IMR-90 (cell line): Measurements from ENCODE around the gene LRRC8C. TPM values are rescaled to one million over a fixed set of nuclear protein-coding genes. Genes with fewer than 3 reads are reported as not detected.
A peak's percentile ranks its signal among the peaks of the same experiment; 100 is the strongest.

ENCODE experiments used
- ATAC-seq: fragments of 200-7000 bp; cut with Tn5 transposase; 2 replicates; pipeline ENCODE4 v1.9.1; 2020; ENCODE audit warnings: low read depth, mild to moderate bottlenecking, moderate library complexity
- BruUV-seq: library from RNA; stranded (reverse); fragments of 400-500 nt; replicated peaks from 2 replicates; lab custom pipeline; 2021; lab: Mats Ljungman, UMichigan
- CTCF ChIA-PET: fragments of 300-600 bp; formaldehyde crosslinking; extraction: SDS; loops from one replicate; lab custom pipeline; 2021; ENCODE audit warnings: antibody characterized with exemption; lab: Yijun Ruan, JAX
- POLR2A ChIA-PET: fragments of 300-600 bp; sonication (Branson Sonifier 250); formaldehyde crosslinking; loops from one replicate; lab custom pipeline; 2022; ENCODE audit warnings: antibody characterized with exemption; ENCODE audit not compliant: unreplicated experiment; lab: Charles Lee
- DNase-seq: peaks from one replicate; pipeline ENCODE4 v3.0.0; 2013
- H2AFZ ChIP-seq: replicated peaks from 2 replicates; pipeline ENCODE3; 2013; ENCODE audit warnings: low read length, mild to moderate bottlenecking; ENCODE audit not compliant: poor library complexity
- H2AK5ac ChIP-seq: 2 replicates; pipeline ENCODE4 v1.6.1; 2013; ENCODE audit warnings: low read depth, low read length, inconsistent platforms
- H2AK9ac ChIP-seq: replicated peaks from 2 replicates; pipeline ENCODE3; 2013; ENCODE audit warnings: mild to moderate bottlenecking, low read depth, low read length, moderate library complexity; ENCODE audit not compliant: poor library complexity
- H2BK120ac ChIP-seq: 2 replicates; pipeline ENCODE4 v1.6.1; 2013; ENCODE audit warnings: low read depth, low read length, inconsistent platforms
- H2BK15ac ChIP-seq: 3 replicates; pipeline ENCODE4 v1.6.1; 2013; ENCODE audit warnings: low read depth, low read length, inconsistent platforms
- H2BK20ac ChIP-seq: 2 replicates; pipeline ENCODE4 v1.6.1; 2013; ENCODE audit warnings: low read depth, mild to moderate bottlenecking, inconsistent platforms, low read length, moderate library complexity
- H2BK5ac ChIP-seq: 2 replicates; pipeline ENCODE4 v1.6.1; 2013; ENCODE audit warnings: mild to moderate bottlenecking, low read depth, low read length, inconsistent platforms; ENCODE audit not compliant: poor library complexity, severe bottlenecking
- H3K14ac ChIP-seq: replicated peaks from 2 replicates; pipeline ENCODE4 v1.6.1; 2013; ENCODE audit warnings: low read depth, low read length, inconsistent platforms
- H3K18ac ChIP-seq: 2 replicates; pipeline ENCODE4 v1.6.1; 2013; ENCODE audit warnings: low read depth, low read length, control low read depth
- H3K23ac ChIP-seq: 2 replicates; pipeline ENCODE4 v1.6.1; 2013; ENCODE audit warnings: low read depth, low read length, inconsistent platforms
- H3K27ac ChIP-seq: 2 replicates; pipeline ENCODE4 v1.5.1; 2013; ENCODE audit warnings: mild to moderate bottlenecking, control low read depth, low read length; ENCODE audit not compliant: insufficient read depth
- H3K27me3 ChIP-seq: 2 replicates; pipeline ENCODE4 v1.6.1; 2013; ENCODE audit warnings: low read length; ENCODE audit not compliant: control insufficient read depth, insufficient read depth
- H3K36me3 ChIP-seq: 2 replicates; pipeline ENCODE4 v1.6.1; 2013; ENCODE audit warnings: low read length, mixed read lengths; ENCODE audit not compliant: control insufficient read depth, insufficient read depth
- H3K4ac ChIP-seq: 2 replicates; pipeline ENCODE4 v1.6.1; 2013; ENCODE audit warnings: low read depth, low read length, inconsistent platforms
- H3K4me1 ChIP-seq: 2 replicates; pipeline ENCODE4 v1.6.1; 2013; ENCODE audit warnings: low read length, mixed read lengths; ENCODE audit not compliant: control insufficient read depth, insufficient read depth
- H3K4me2 ChIP-seq: 2 replicates; pipeline ENCODE4 v1.6.1; 2013; ENCODE audit warnings: low read depth, mild to moderate bottlenecking, control low read depth, low read length, moderate library complexity
- H3K4me3 ChIP-seq: 2 replicates; pipeline ENCODE4 v1.5.1; 2013; ENCODE audit warnings: low read depth, mild to moderate bottlenecking, control low read depth, low read length, moderate library complexity; ENCODE audit not compliant: insufficient read depth
- H3K56ac ChIP-seq: 2 replicates; pipeline ENCODE4 v1.6.1; 2013; ENCODE audit warnings: low read length, inconsistent platforms; ENCODE audit not compliant: insufficient read depth; ENCODE audit errors: extremely low read depth
- H3K79me1 ChIP-seq, 2 experiments: 2 replicates each; pipeline ENCODE4 v1.6.1; 2013; ENCODE audit warnings: low read length in 2 of 2, inconsistent platforms in 1 of 2, low read depth in 1 of 2
- H3K9ac ChIP-seq: 2 replicates; pipeline ENCODE4 v1.6.1; 2013; ENCODE audit warnings: low read depth, low read length, control low read depth
- H3K9me1 ChIP-seq: 2 replicates; pipeline ENCODE4 v1.6.1; 2013; ENCODE audit warnings: low read length, inconsistent platforms; ENCODE audit not compliant: insufficient read depth
- H3K9me3 ChIP-seq: 2 replicates; pipeline ENCODE4 v1.6.1; 2013; ENCODE audit warnings: low read length; ENCODE audit not compliant: control insufficient read depth, insufficient read depth
- H4K20me1 ChIP-seq: 2 replicates; pipeline ENCODE4 v1.6.1; 2013; ENCODE audit warnings: low read length, inconsistent platforms; ENCODE audit not compliant: insufficient read depth
- H4K5ac ChIP-seq: 2 replicates; pipeline ENCODE4 v1.6.1; 2013; ENCODE audit warnings: mild to moderate bottlenecking, low read depth, low read length, control low read depth
- H4K8ac ChIP-seq, 2 experiments: 2 replicates each; pipeline ENCODE4 v1.6.1; 2013; ENCODE audit warnings: low read depth in 2 of 2, low read length in 2 of 2, control low read depth in 1 of 2, inconsistent platforms in 1 of 2
- H4K91ac ChIP-seq: 2 replicates; pipeline ENCODE4 v1.6.1; 2013; ENCODE audit warnings: low read depth, low read length, inconsistent platforms; ENCODE audit not compliant: insufficient read depth
- CHD1 ChIP-seq: IDR thresholded peaks from 2 replicates; pipeline ENCODE4 v1.6.1; 2012; ENCODE audit warnings: low read depth, low read length, improper control_type of control experiment
- FOS ChIP-seq: fragments of 150-350 bp; IDR thresholded peaks from 2 replicates; pipeline ENCODE4 v1.6.1; 2016; ENCODE audit warnings: low read depth, low read length
- MAZ ChIP-seq: IDR thresholded peaks from 2 replicates; pipeline ENCODE4 v1.6.1; 2012; ENCODE audit warnings: low read depth, mild to moderate bottlenecking, low read length, improper control_type of control experiment, moderate library complexity, borderline replicate concordance
- POLR2A ChIP-seq: IDR thresholded peaks from 2 replicates; pipeline ENCODE4 v1.6.1; 2012; ENCODE audit warnings: mild to moderate bottlenecking, low read depth, low read length
- RFX5 ChIP-seq: IDR thresholded peaks from 2 replicates; pipeline ENCODE4 v1.8.0; 2012; ENCODE audit warnings: low read depth, mild to moderate bottlenecking, low read length, moderate library complexity
- SMC3 ChIP-seq: fragments of 150-350 bp; IDR thresholded peaks from 2 replicates; pipeline ENCODE4 v1.6.1; 2016; ENCODE audit warnings: low read depth, mild to moderate bottlenecking, antibody characterized with exemption, low read length, moderate library complexity
- WGBS, 2 experiments: methylation state at CpG; one replicate each; pipeline versions ENCODE4 v1.1.5 to v1.1.7; 2013; ENCODE audit warnings: missing lambda C conversion rate in 2 of 2; ENCODE audit not compliant: insufficient read length in 1 of 2; ENCODE audit errors: extremely low coverage in 2 of 2; 5-methylcytosine and 5-hydroxymethylcytosine counted together
- dilution Hi-C: fragments of 300-500 bp; cut with HindIII; formaldehyde crosslinking; loops from one replicate; pipeline ENCODE4 v1.14.3; 2018; ENCODE audit warnings: low sequenced_read_pairs; ENCODE audit not compliant: unreplicated experiment
- in situ Hi-C: fragments of 300-500 bp; cut with MboI; formaldehyde crosslinking; loops from 3 replicates; pipeline ENCODE4 v1.14.3; 2019; ENCODE audit warnings: low sequenced_read_pairs, inconsistent platforms, mixed read lengths
- intact Hi-C: fragments of 100-400 bp; cut with micrococcal nuclease; formaldehyde crosslinking; loops from 2 replicates; pipeline ENCODE4 v1.10.0; 2022
- polyA plus RNA-seq, 3 experiments: library from polyadenylated mRNA; depleted of rRNA; stranded (reverse); fragments of >200 nt; gene quantifications; 2 replicates each; pipeline ENCODE4 v1.2.3, GENCODE V29; 2012; ENCODE audit warnings: low replicate concordance in 1 of 3
- total RNA-seq: library from RNA; depleted of rRNA; stranded (reverse); fragments of >200 nt; gene quantifications from 2 replicates; pipeline ENCODE4 v1.2.3, GENCODE V29; 2012
- TF ChIP-seq, protein P1 (sequence below): fragments of 150-350 bp; IDR thresholded peaks from 2 replicates; pipeline ENCODE4 v1.6.1; 2017; ENCODE audit warnings: mild to moderate bottlenecking, antibody characterized with exemption, low read length, low read depth
- TF ChIP-seq, protein P2 (sequence below): conservative IDR thresholded peaks from 2 replicates; pipeline ENCODE4 v1.5.1; 2012; ENCODE audit warnings: mild to moderate bottlenecking, low read depth, low read length, improper control_type of control experiment

LRRC8C gene
- total and polyA plus RNA-seq, 2 of the 4 experiments (the other 2 are of a cell fraction), result 6.5 to 12.9 TPM

DNA sequence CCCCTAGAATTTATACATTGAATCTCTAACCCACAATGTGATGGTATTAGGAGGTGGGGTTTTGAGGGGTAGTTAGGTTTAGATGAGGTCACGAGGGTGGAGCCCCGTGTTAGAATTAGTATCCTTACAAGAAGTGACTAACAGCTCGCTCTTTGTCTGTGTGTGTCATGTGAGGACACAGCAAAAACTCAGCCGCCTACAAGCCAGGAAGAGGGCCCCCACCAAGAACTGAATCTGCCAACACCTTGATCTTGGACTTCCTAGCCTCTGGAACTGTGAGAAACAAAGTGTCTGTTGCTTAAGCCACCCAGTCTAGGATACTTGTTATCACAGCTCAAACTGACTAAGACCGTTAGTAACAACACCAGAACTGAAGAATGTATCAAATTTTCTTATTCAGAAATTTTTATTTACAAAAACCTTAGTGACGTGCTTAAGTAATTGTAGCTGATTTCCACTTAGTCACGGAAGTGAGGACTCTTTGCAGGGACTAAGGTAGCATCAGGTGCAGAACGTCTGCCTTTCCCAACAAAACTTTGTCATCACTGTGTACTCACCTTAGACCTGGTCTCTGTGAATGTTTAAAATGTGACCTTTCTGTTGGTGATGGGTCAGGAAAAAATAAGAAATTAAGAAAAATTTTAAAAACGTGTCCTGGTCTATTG lies 24.5 kb upstream of the LRRC8C start:
- peak; percentile 37 for ATAC-seq
- no peak overlapping the region for H3K4me3 ChIP-seq
- no TSS peak for BruUV-seq

More for the DNA sequence above, 24.5 kb upstream of the LRRC8C start:
- in situ Hi-C loops (loop anchor here (10.0 kb wide), 1 partner anchor 134 kb away; no protein-coding TSS in a partner anchor), dilution Hi-C loops (no loop called here), intact Hi-C loops (no loop called here)
- Histone ChIP-seq H3K9ac (no peak overlapping the region), H4K20me1 (no peaks in the 10 kb centered on the region), H3K9me1 (peaks cover 4% of the 10 kb centered on the region; the same call in 1 of the 2 replicates), H3K56ac (no peak overlapping the region), H2BK120ac (no peak overlapping the region), H2BK5ac (no peak overlapping the region), H2AK5ac (no peak overlapping the region), H3K27ac (no peak overlapping the region), H4K91ac (no peak overlapping the region), H3K18ac (no peak overlapping the region), H3K27me3 (no peaks in the 10 kb centered on the region), H2BK15ac (no peak overlapping the region), H3K79me1 (no peaks in the 10 kb centered on the region), H3K4me2 (no peak overlapping the region), H2AFZ (no peak overlapping the region), H3K23ac (no peak overlapping the region), H3K4ac (0 out of 2 replicates have a peak overlapping the region, but pooled peaks have one; percentile 22), H2BK20ac (no peak overlapping the region), H3K9me3 (no peaks in the 10 kb centered on the region), H2AK9ac (no peak overlapping the region), H3K36me3 (no peaks in the 10 kb centered on the region), H4K5ac (no peak overlapping the region), H3K4me1 (peaks cover 3% of the 10 kb centered on the region), H3K14ac (0 out of 2 replicates have a peak overlapping the region, but pooled peaks have one; percentile 66), H4K8ac (no peak overlapping the region)
- ChIA-PET CTCF (interaction anchor here (0.7 kb wide), 2 partner anchors 11 to 91 kb away, joined by 3 read pairs; no protein-coding TSS in a partner anchor), POLR2A (interaction anchor here (0.6 kb wide), 1 partner anchor 543 kb away, joined by 3 read pairs; no protein-coding TSS in a partner anchor)
- DNase-seq, result peak; percentile 31
- TF ChIP-seq RFX5, result no peak
- TF ChIP-seq, protein P1, sequence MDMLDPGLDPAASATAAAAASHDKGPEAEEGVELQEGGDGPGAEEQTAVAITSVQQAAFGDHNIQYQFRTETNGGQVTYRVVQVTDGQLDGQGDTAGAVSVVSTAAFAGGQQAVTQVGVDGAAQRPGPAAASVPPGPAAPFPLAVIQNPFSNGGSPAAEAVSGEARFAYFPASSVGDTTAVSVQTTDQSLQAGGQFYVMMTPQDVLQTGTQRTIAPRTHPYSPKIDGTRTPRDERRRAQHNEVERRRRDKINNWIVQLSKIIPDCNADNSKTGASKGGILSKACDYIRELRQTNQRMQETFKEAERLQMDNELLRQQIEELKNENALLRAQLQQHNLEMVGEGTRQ, result peak; percentile 32; the same call in 1 of the 2 replicates
- no peak for TF ChIP-seq FOS
- no peak for TF ChIP-seq MAZ
- no peak for TF ChIP-seq CHD1
- TF ChIP-seq, protein P2, sequence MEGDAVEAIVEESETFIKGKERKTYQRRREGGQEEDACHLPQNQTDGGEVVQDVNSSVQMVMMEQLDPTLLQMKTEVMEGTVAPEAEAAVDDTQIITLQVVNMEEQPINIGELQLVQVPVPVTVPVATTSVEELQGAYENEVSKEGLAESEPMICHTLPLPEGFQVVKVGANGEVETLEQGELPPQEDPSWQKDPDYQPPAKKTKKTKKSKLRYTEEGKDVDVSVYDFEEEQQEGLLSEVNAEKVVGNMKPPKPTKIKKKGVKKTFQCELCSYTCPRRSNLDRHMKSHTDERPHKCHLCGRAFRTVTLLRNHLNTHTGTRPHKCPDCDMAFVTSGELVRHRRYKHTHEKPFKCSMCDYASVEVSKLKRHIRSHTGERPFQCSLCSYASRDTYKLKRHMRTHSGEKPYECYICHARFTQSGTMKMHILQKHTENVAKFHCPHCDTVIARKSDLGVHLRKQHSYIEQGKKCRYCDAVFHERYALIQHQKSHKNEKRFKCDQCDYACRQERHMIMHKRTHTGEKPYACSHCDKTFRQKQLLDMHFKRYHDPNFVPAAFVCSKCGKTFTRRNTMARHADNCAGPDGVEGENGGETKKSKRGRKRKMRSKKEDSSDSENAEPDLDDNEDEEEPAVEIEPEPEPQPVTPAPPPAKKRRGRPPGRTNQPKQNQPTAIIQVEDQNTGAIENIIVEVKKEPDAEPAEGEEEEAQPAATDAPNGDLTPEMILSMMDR, result no peak
- TF ChIP-seq POLR2A, result no peak
- TF ChIP-seq SMC3, result no peak
- WGBS, 2 experiments, result no CpG with 5 or more reads among the region's 9 CpGs
